ENCODE data around the gene RSRC1.

DNA sequence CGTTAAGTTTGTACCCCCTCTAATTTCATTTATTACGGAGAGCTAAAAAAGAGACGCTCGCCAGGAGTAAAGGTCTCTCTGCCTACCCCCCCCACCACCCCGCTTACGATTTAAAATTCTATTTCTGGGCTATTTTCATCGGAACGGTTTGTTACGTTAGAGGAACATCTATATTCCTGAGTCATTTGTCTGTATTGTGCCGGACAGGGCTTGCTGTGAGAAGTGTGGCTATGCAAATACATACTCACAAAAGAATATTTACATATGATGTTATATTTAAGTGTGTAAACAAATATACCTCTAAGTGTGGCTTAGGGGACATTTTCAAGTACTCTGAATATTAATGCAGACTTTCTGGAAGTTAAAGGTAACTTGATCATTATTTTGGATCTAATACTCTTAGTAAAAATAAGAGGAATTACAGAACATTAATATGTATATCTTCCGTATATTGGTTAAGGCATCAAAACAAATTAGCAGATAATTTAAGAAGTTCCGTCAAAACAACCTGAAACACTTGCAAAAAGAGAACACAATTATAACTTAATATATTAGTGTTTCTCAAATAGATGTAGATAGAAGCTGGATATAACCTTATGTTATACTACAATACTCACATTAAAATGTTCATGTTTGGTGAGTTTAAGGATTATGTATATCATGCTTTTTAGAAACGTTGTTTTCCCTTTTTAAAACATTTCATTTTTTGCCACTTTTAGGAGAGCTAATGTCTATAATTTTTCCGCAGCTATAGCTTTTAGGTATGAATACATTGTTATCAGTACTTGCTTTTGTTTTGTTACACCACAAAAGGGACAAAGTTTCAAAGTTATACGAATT is 2.1 kb upstream of the RSRC1 start:
- no peak for TF ChIP-seq CTCF (IDR thresholded peaks at IDR 0.05)
- no peak for TF ChIP-seq POLR2A (IDR thresholded peaks at IDR 0.05)
